ENCODE results near the gene B3GALT6. TPM values are rescaled to one million over a fixed set of nuclear protein-coding genes. Genes with fewer than 3 reads are reported as not detected.

Gene B3GALT6
- total RNA-seq, 1 experiment from 2014 or later, result 27.1 TPM

GRCh38 chr1:1239614-1240347 lies 7.7 kb downstream of the B3GALT6 start:
- Mint-ChIP-seq H3K36me3 (ENCODE audit: insufficient read depth in 1 of 3, low read depth in 3 of 3) (peaks cover 0 to 1% (median under 1%) of the 10 kb centered on the region in 3 experiments; a peak in 2 of 7 replicates), H3K4me3 (no peak overlapping the region), H3K27me3 (ENCODE audit: low read depth) (no peaks in the 10 kb centered on the region; the same call in none of the 2 replicates), H3K27ac (no peak overlapping the region), H3K4me1 (peaks cover 0 to 9% of the 10 kb centered on the region in 2 experiments), H3K9me3 (no peaks in the 10 kb centered on the region)
- Histone ChIP-seq H2AFZ (ENCODE audit: low read length) (no peak overlapping the region), H2BK15ac (ENCODE audit: low read depth, low read length) (no peak overlapping the region), H3K4ac (ENCODE audit: low read depth, low read length) (no peak overlapping the region), H2BK12ac (ENCODE audit: insufficient read length, low read depth, low read length) (no peak overlapping the region), H4K5ac (ENCODE audit: insufficient read length, low read depth, low read length) (no peak overlapping the region), H3K23me2 (ENCODE audit: insufficient read length, low read depth, low read length, poor library complexity, severe bottlenecking) (no peaks in the 10 kb centered on the region), H4K20me1 (ENCODE audit: control insufficient read depth, insufficient read depth, insufficient read length) (no peaks in the 10 kb centered on the region), H4K8ac (replicated peaks; ENCODE audit: insufficient read length, low read depth, low read length) (no peak overlapping the region), H3K18ac (ENCODE audit: insufficient read length, low read depth, low read length) (no peak overlapping the region), H3K14ac (ENCODE audit: insufficient read depth, low read length) (peak overlapping the region; percentile 12; the same call in 1 of the 2 replicates), H3K27me3 (ENCODE audit: insufficient read depth, low read length) (no peaks in the 10 kb centered on the region), H3K56ac (ENCODE audit: insufficient read length, low read depth, low read length) (no peak overlapping the region), H3K23ac (ENCODE audit: insufficient read length, low read depth, low read length) (no peak overlapping the region), H3K79me2 (ENCODE audit: insufficient read depth, low read length) (no peaks in the 10 kb centered on the region), H3K79me1 (ENCODE audit: insufficient read depth, low read depth, low read length, poor library complexity, severe bottlenecking) (no peaks in the 10 kb centered on the region), H3K9ac (ENCODE audit: extremely low read depth, insufficient read length, low read length) (no peak overlapping the region), H3K27ac (ENCODE audit: insufficient read length, low read depth, low read length) (no peak overlapping the region), H2AK5ac (ENCODE audit: insufficient read length, low read length) (no peak overlapping the region), H3T11ph (ENCODE audit: low read length) (no peak overlapping the region), H3K9me3 (ENCODE audit: control insufficient read depth, low read depth, low read length) (no peaks in the 10 kb centered on the region), H2BK5ac (ENCODE audit: insufficient read length, low read length) (no peak overlapping the region), H2BK20ac (ENCODE audit: low read depth, low read length, poor library complexity, severe bottlenecking) (no peak overlapping the region), H4K91ac (ENCODE audit: insufficient read length, low read depth, low read length) (no peak overlapping the region), H3K4me1 (ENCODE audit: insufficient read depth, low read length) (no peaks in the 10 kb centered on the region), H2BK120ac (ENCODE audit: low read depth, low read length, poor library complexity, severe bottlenecking) (no peak overlapping the region), H3K4me2 (ENCODE audit: insufficient read depth, insufficient read length, low read length) (no peak overlapping the region)
- TF ChIP-seq CTCF (conservative IDR thresholded peaks at IDR 0.05), result no peak
- WGBS (ENCODE audit: extremely low coverage, insufficient read length, low lambda C conversion rate), result no CpG with 5 or more reads among the region's 30 CpGs
- no peak for DNase-seq

All from H9 (cell line).